ENCODE measurements around the gene BSG. TPM values are rescaled to one million over a fixed set of nuclear protein-coding genes. Genes with fewer than 3 reads are reported as not detected.

The BSG gene
- total and polyA plus RNA-seq, 9 of the 15 experiments (the other 6 are each of a cell fraction or from before 2014, with no cell fraction given): 4.6 to 495 (median 187) TPM

GRCh38 chr19:610801-611480 is 38.5 kb downstream of the BSG start (continued):
- TF ChIP-seq PTTG1 (tag; IDR thresholded peaks at IDR 0.05; ENCODE audit: low read depth) (no peak), ZC3H8 (IDR thresholded peaks at IDR 0.05) (no peak), CXXC5 (CRISPR knock-in tag; IDR thresholded peaks at IDR 0.05) (peak; percentile 62), PHF21A (IDR thresholded peaks at IDR 0.05; ENCODE audit: borderline replicate concordance, low read depth) (peak; percentile 63; the same call in 1 of the 2 replicates), ZNF551 (CRISPR knock-in tag; IDR thresholded peaks at IDR 0.05) (no peak), NR0B1 (IDR thresholded peaks at IDR 0.05; ENCODE audit: partially characterized antibody) (no peak), SAP30 (IDR thresholded peaks at IDR 0.05; ENCODE audit: borderline replicate concordance, insufficient read depth, low read depth, low read length, poor library complexity, severe bottlenecking) (no peak), CSDE1 (IDR thresholded peaks at IDR 0.05) (no peak), NFYB (IDR thresholded peaks at IDR 0.05; ENCODE audit: extremely low read depth, insufficient read length) (no peak), SP2 (IDR thresholded peaks at IDR 0.05; ENCODE audit: extremely low read depth, low read depth, low read length, poor library complexity, severe bottlenecking) (no peak), ZBTB9 (CRISPR knock-in tag; IDR thresholded peaks at IDR 0.05) (no peak), NEUROD1 (IDR thresholded peaks at IDR 0.05; ENCODE audit: borderline replicate concordance, low read depth, low read length, partially characterized antibody) (peak; percentile 20), PHF8 (IDR thresholded peaks at IDR 0.05; ENCODE audit: borderline replicate concordance, low read length) (peak; percentile 37; the same call in 1 of the 2 replicates), ZNF655 (CRISPR knock-in tag; IDR thresholded peaks at IDR 0.05) (no peak), FOXP1 (CRISPR knock-in tag; IDR thresholded peaks at IDR 0.05) (no peak), ZBTB33 (CRISPR knock-in tag; IDR thresholded peaks at IDR 0.05) (peak; percentile 86; the same call in 1 of the 2 replicates), ZNF766 (CRISPR knock-in tag; conservative IDR thresholded peaks at IDR 0.05) (no peak), USF1 (CRISPR knock-in tag; IDR thresholded peaks at IDR 0.05) (no peak), TEAD4 (IDR thresholded peaks at IDR 0.05; ENCODE audit: low read length) (peak; percentile 35; the same call in 1 of the 2 replicates), TEAD4 (CRISPR knock-in tag; IDR thresholded peaks at IDR 0.05; ENCODE audit: borderline replicate concordance) (no peak), SRSF9 (IDR thresholded peaks at IDR 0.05; ENCODE audit: borderline replicate concordance, low read depth, low read length) (no peak)
